Measurements from ENCODE around the gene FAM161B.
"Not testable (repeated sequence)": the region's sequence is repeated elsewhere in the genome, so short reads cannot be mapped to it uniquely, and the experiment has no call there.

FAM161B gene

DNA sequence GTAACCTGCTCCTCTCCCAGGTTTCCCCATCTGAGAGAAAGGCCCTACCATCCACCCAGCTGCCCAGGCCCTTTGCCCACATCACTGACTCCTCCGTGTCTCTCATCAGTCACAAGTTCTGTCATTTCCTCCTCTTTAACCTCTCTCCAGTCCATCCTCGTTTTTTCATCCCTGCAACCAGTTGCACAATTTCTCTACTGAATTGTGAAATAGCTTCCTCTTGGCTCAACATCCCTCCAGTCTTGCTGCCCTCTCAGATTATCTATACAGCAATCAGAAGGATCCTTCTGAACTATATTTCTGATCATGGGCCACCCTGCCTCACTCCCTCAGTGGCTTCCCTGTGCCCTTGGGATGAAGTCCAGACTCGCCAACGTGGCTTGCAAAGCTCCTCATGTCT lies 6.8 kb downstream of the FAM161B start:
- DNase-seq (ENCODE audit: low read depth, low spot score), result no peak

DNA sequence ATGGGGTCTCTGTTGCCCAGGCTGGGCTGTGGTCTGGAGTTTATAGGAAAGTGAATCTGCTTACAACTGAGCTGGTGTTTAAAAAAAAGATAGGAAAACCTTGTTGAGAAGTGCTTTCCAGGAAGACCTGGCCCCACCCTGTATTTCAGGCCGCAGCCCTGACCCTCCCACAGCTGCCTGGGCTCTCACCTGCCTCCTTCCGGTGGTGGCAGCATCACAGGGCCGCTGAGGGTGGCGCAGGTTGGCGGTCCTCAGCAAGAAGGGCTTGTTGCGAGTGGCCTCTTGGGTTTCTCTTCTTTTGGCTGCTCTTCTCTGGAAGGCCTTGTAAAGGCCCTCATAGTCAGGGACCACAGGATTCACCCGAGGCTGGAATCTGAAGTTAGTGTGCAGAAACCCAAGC lies 7.7 kb downstream of the FAM161B start:
- no peak for DNase-seq (ENCODE audit: low read depth, low spot score)

DNA sequence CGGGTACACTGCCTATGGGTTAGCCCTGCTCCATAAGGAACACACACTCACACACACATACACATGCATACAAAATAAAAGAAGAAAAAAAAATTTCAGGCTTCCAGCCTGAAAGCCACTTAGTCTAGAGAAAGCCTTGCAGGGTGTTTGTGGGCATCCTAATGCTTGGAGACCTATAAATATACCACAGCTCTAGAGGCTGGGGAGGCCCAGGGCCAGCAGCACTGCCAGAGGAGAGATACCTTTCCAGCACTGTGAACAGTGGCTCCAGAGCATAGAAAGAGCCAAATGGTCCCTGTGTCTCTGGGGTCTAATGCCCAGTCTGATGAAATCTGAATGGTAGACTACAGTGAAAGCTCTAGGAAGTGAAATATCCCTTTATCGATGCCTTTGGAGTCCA lies 12.9 kb downstream of the FAM161B start:
- DNase-seq (ENCODE audit: low read depth, low spot score), result no peak

DNA sequence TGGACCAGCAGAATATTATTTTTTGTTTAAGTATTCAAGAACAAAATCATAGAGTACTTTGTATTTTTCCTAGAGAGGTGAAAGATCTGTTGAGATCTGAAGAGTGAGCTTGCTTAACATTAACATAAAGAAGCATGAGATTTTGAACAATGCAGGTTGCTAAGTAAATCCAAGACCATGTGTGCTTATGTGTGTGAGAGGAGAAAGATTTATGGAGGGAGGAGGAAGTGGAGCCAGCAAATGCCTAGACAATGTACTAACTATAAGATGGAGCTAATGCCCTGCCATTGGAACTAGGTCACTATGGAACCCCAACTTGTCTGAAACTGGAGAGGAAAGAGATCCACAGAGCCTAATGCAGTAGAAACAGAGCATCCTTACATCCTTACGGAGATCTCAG lies 13.3 kb downstream of the FAM161B start:
- DNase-seq (ENCODE audit: low read depth, low spot score), result no peak

DNA sequence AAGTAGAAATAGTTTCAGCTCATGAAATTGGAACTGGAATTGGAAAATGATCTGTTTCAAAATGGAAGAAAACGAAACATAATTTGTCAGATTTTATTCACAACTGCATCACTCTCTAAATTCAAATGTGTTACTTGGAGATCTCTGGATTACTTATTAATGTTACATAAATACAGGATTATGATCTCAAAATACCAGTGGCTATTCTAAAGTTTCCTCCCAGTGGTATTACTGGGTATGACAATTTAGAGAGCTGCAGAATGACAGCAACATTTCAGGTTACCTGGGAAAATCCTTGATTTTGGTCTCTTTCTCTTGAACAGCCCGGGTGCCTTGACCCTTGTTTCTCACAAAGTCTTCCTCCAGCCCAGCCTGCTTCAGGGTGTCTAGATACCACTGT lies 14.2 kb downstream of the FAM161B start:
- no peak for DNase-seq (ENCODE audit: low read depth, low spot score)

DNA sequence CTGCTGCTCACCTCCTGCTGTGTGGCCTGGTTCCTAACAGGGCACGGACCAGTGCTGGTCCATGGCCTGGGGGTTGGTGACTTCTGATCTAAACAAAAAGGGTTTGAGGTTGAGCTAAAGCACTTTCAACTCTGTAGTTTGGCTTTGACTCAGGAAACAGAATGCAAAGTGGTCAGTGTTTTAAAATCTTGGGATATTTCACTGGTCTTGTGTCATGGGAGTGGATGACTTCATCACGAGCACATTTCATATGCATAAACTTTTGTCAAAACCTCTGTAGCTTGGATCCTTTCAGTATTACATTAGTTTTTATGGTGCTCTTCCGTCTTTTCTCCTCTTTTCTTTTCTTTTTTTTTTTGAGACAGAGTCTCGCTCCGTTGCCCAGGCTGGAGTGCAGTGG lies 25.6 kb downstream of the FAM161B start:
- DNase-seq (ENCODE audit: low read depth, low spot score), result no peak

DNA sequence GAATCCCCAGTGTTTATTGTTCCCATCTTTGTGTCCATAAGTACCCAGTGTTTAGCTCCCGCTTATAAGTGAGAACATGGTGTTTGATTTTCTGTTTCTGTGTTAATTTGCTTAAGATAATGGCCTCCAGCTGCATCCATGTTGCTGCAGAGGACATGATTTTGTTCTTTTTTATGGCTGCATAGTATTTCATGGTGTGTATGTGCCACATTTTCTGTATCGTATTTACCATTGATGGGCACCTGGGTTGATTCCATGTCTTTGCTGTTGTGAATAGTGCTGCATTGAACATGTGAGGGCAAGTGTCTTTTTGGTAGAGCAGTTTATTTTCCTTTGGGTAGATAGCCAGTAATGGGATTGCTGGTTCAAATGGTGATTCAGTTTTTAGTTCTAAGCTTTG lies 30.4 kb downstream of the FAM161B start:
- not testable (repeated sequence) for DNase-seq (ENCODE audit: low read depth, low spot score)

DNA sequence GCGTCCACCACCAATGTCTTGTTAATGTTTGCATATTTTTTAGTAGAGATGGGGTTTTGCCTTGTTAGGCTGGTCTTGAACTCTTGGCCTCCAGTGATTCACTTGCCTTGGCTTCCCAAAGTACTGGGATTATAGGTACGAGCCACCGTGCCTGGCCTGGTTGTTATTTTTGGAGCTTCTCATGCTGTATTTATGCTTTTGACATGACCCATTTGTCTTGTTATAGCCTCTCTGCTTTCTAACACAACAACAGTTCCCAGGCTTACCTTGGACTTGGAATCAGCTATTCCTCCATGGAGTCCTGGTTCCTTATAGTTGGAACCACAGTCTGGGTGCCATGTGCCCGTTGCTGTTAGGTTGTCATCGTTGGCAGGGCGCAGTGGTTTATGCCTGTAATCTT lies 33.6 kb downstream of the FAM161B start:
- no peak for DNase-seq (ENCODE audit: low read depth, low spot score)

DNA sequence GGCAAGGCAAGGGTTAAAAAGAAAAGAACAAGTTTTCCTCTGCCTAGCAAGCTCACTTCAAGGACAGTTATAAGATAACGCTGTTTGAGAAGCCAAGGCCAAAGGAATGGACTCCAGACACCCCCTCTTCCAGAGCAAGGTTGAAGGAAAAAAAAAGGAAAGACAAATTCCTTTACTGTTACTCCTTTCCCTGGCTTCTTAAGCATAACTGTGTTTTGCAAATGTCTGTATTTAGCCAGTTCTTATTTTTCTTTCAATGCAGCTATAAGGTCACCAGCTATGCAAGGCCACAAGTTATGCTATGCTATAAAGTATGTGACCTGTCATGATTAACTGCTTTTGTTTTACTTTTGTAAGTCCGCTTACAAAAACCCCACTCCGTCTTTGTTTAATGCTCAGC lies 36.6 kb downstream of the FAM161B start:
- no peak for DNase-seq (ENCODE audit: low read depth, low spot score)

DNA sequence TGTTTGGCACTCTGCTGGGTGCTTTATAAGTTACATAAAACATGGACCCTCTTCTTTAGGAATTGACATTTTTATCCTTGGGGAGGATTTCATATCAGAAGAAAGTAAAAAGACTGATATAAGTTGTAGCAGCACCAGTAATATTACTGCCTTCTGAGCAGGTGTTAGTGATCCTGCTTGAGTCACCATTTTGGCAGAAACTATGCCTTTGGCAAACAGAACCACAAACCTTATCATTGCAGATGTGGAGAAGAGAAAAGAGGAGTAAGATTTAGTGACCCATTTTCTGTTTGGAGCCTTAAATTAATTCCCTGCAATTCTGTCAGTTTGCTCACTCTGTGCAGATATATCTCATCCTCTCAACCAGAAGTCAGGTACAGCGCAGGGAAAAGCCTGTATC lies 40.2 kb downstream of the FAM161B start:
- DNase-seq (ENCODE audit: low read depth, low spot score), result no peak

DNA sequence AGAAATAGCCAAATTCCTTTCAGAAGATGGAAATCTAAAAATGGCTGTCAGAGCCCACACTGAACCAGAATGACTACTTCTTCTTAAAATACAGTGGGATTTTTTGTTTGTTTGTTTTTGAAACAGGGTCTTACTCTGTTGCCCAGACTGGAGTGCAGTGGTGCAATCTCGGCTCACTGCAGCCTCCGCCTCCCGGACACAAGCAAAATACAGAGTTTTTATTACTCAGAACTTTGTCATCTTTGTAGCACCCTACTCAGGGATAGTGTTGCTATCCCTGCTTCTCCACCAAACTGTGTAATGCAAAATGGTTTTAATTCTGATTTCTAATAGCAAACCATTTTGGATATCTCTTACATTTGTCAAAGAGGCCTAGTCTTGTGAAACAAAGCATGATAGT lies 46.9 kb downstream of the FAM161B start:
- no peak for DNase-seq (ENCODE audit: low read depth, low spot score)

DNA sequence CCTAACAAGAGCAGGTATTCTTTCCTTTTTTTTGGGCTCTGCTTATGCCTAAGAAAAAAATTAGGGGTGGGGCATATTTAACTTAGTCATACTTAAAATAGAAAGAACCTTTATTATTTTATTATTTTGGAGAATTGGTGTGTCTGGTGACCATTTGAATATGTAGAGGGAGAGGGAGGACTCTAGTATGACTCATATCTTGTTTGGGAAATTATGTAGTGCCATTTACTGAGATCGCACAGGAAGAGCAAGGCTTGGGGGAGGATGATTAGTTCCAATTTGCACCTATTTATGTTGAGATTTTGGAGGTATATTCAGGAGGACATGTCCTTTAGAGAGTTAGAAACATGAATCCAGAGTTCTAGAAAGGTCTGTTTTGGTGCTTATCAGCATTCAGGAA lies 53.4 kb downstream of the FAM161B start:
- DNase-seq (ENCODE audit: low read depth, low spot score), result no peak

DNA sequence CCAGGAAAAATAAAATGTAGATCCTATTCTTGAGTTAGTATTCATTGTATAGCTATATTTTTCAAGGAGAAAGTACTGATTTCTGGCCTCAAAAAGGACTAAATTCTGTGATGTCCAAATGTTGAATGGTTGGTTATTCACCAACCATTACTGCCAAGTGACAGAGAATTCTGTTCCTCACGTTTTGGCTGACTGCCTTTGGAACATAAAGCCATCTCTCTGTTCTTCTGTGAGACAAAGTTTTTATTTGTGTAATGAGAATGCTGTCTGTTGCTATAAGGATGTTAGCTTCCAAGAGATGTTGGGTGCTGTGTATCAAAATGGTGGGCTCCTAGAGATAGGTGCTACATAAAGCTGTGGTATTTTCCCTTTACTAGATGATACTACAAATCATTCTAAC lies 54.0 kb downstream of the FAM161B start:
- DNase-seq (ENCODE audit: low read depth, low spot score), result no peak

DNA sequence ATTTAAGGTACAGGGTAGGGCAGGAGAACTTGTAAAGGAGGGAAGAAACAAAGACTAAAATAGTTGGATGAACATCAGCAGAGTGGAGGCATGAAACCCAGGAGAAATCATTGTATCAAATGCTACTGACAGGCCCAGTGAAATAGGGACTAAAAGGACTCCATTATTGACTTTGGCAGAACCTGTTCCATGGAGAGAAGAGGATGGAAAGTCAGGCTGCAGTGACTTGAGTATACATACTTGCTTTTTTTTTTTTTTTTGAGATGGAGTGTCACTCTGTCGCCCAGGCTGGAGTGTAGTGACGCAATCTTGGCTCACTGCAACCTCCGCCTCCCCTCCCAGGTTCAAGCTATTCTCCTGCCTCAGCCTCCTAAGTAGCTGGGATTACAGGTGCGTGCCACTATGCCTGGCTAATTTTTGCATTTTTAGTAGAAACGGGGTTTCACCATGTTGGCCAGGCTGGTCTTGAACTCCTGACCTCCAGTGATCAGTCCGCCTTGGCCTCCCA lies 55.7 kb downstream of the FAM161B start:
- not testable (repeated sequence) for DNase-seq (ENCODE audit: low read depth, low spot score)

DNA sequence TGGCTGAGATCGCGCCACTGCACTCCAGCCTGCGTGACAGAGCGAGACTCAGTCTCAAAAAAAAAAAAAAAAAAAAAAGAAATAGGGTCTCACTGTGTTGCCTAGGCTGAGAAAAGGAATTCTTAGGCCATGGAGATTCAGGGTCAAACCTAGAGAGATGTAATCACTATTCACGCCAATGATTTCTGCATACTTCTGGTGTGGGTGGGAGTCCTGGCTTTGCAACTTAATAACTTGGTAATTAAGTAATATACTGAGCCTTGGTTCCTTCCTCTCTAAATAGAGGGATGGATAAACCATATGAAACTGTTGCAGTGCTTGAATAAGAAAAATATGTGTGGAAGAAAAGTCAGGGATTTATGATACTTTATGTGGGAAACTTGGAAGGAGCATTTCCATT lies 60.5 kb downstream of the FAM161B start:
- no peak for DNase-seq (ENCODE audit: low read depth, low spot score)

DNA sequence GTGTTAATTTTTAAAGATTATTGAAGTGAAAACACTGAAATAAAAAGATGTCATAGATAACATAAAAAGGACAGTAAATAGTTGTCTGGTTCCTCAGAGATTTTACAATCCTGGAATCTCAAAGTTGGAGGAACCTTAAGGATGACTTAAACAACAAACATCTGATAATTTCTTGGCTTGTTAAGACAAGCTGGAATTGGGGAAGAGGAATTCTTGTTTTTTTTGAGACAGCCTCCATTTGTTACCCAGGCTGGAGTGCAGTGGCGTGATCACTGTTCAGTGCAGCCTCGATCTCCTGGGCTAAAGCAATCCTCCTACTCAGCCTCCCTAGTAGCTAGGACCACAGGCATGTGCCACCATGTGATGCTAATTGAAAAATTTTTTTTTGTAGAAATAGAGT lies 60.9 kb downstream of the FAM161B start:
- DNase-seq (ENCODE audit: low read depth, low spot score), result no peak

DNA sequence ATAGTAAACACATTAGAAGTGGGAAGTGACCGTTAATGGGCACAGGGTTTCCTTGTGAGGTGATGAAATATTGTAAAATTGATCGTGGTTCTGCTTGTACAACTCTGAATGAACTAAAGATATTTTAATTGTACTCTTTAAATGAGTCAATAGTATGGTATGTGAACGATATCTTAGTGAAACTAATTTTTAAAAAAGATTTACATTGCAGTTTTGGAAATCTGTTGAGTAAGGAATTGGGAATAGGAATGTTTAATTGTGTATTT lies 61.5 kb downstream of the FAM161B start:
- no peak for DNase-seq (ENCODE audit: low read depth, low spot score)

DNA sequence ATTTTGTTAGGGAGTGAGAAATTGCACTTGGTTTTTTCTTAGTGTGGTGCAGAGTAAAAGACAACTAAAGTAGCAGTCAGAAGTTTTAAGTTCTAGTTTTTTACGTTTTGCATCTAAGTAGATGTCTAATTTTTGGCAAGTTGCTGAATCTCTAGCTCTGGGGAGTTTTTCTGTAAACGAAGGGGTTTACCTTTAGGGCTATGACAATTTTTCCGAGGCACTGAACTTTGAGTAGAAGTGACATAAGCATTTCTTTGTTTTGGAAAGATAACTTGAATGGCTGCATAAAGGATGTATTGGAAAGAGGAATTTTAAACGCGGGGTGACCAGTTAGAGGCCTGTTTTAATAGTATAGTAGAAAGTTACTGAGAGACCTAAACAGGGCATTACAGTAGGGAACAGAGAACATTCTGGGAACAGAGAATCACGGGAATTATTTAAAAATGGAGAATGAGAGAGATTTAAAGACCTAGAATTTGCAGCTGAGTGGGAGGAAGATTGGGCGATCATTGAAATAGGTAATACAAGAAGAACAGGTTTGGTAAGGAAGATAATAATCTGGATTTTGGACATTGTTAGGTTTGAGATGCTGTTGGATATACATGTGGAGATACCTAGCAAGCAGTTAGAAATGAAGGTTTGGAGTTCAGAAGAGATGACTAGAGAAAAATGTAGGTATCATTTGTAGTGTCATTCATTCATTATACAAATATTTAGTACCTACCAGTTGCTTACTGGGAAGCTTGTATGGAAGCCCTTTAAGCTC lies 62.0 kb downstream of the FAM161B start:
- DNase-seq (ENCODE audit: low read depth, low spot score), result no peak

DNA sequence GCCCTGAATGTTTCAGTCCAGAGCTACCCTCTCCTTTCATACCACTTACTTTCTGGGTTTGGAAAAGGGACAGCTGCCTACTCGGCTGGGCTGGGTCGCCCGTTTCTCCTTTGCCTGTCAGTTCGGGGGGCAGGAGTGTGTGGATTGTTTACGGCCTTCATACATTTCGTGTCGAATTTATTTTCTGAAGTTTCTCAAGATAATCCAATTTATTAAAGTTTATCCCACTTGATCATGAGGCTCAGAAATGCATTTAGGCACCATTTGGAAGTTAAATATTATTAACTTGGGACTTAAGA lies 62.6 kb downstream of the FAM161B start:
- no peak for DNase-seq (ENCODE audit: low read depth, low spot score)

DNA sequence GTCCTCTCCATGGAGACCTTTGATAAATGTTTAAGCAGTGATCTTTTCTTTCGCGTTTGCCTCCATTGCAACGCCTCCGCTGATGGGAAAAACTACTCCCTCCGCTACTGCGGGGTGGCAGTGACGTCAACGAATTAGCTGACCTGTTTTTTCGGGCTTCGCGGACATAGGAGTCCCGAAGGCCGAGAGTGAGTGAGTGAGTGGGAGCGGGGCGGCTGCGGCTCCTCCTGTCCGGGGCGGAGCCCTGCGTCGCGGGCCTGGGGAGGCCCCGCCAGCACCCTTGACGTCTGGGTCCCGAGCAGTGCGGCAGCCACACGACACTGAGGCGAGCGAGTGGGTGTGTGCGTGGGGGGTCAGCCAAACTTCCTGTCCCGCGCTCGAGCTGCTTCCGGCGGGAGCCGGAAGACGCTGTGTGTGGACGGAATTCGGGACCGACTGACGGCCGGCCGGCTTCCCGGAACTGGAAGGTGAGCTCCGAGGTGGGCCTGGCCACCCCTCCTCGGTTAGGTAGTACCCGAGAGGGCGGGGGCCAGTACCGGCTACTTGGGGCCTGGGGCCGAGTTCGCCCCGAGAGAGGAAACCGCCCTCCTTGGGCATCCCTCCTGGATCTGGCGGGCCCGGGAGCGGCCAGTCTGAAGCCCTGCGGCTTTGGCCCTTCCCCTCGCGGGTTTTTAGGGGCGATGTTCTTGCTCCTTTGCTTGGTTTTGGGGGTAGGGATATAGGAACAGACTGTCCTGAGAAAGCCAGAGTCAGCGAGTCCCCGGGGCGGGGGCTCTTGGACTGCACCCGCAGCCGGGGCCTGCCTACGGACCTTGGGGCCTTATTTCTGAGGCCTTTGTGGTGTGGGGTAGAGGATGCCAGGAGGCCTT lies 63.2 kb downstream of the FAM161B start, which contains the start of gene ZNF410:
Gene ZNF410 (plus strand): TSS at position 411 of the 869 bp plus-strand sequence. CDS start 5,317 bp downstream, outside the sequence.
- DNase-seq (ENCODE audit: low read depth, low spot score), result peak; percentile 86

DNA sequence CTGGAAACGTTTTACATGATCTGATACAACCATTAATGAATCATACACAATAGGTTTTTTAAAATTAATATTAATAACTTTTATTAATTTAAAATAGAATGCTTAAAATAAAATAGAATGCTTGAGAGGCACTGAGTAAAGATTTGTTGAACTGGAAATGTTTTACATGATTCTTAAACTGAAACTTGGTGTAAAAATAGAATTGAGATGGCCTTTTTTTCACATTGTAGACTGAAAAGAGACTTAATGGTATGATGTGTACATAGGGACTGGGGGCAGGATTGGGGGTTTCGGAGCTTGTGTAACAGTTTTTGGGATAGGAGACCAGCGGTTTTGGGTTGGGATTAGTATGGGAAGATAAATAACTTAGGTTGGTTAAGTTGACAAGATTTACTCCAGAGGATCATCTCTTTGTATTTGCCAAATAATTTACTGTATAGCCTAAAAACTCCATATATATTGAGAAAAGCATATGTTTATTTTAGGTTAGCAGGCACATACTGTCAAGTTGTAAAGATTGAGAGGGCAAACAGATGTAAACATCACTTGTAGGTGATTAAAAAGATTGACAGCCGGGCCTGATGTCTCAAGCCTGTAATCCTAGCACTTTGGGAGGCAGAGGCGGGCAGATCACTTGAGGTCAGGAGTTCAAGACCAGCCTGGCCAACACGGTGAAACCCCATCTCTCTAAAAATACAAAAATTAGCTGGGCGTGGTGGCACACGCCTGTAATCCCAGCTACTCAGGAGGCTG lies 65.3 kb downstream of the FAM161B start:
- DNase-seq (ENCODE audit: low read depth, low spot score), result no peak
